ENCODE results near the gene VSIG10L. TPM values are rescaled to one million over a fixed set of nuclear protein-coding genes. Genes with fewer than 3 reads are reported as not detected.

VSIG10L gene
- total RNA-seq, 4 donors from 2014 or later, result 0.60 to 2.2 (median 1.8) TPM

- Histone ChIP-seq H3K9me3 (no peaks in the 10 kb centered on the region), H3K27ac (peak overlapping the region; percentile 80 to 93 (median 84)), H3K36me3 (no peaks in the 10 kb centered on the region), H3K27me3 (no peaks in the 10 kb centered on the region), H3K4me3 (peak overlapping the region; percentile 44 to 77 (median 60)), H3K4me1 (peaks cover 0 to 18% (median 12%) of the 10 kb centered on the region in 4 donors)
- TF ChIP-seq POLR2AphosphoS5 (IDR thresholded peaks at IDR 0.05) (peak; percentile 69 to 80 (median 78)), EP300 (IDR thresholded peaks at IDR 0.05; ENCODE audit: low read depth) (no peak), CTCF (IDR thresholded peaks at IDR 0.05) (peak; percentile 15 to 45 (median 33))
- in situ Hi-C loops (cut with MboI; ENCODE audit: low pct_ligation_motif_present in 1 of 4, low pct_unique_long_range_greater_than_20kb in 1 of 4, low sequenced_read_pairs in 3 of 4), result loop anchor here in 2 of 4 donors (10.0 to 25.0 kb wide), 2 partner anchors 85 to 97 kb away; no protein-coding TSS in a partner anchor
- intact Hi-C loops (cut with DNase I; ENCODE audit: low total_unique reads), result loop anchor here (5.0 to 10.0 kb wide), 2 partner anchors 85 to 102 kb away; no protein-coding TSS in a partner anchor
- 0 to 1% methylated on average over 4 to 93 of the region's 107 CpGs for WGBS, 2 donors (ENCODE audit: low coverage in 1 of 2)
- DNase-seq, result peak; percentile 99
Measured at GRCh38 chr19:51339687-51340656, 2.0 kb downstream of the VSIG10L start.

GRCh38 chr19:51339313-51339686 is 2.6 kb downstream of the VSIG10L start:
- 0 to 2% methylated on average over 10 of the region's 10 CpGs for WGBS, 2 donors (ENCODE audit: low coverage in 1 of 2)
- peak overlapping the region; percentile 24 to 77 (median 50) for H3K4me3 ChIP-seq
- no peak for DNase-seq
- no peaks in the 10 kb centered on the region for H3K36me3 ChIP-seq
- peak overlapping the region; percentile 80 to 93 (median 84) for H3K27ac ChIP-seq
- TF ChIP-seq CTCF (IDR thresholded peaks at IDR 0.05), result no peak
- no peak for TF ChIP-seq POLR2AphosphoS5 (IDR thresholded peaks at IDR 0.05)
- no peak for TF ChIP-seq EP300 (IDR thresholded peaks at IDR 0.05; ENCODE audit: low read depth)
- TF ChIP-seq POLR2A (IDR thresholded peaks at IDR 0.05), result no peak
- intact Hi-C loops (cut with DNase I; ENCODE audit: low total_unique reads), result loop anchor here (5.0 to 10.0 kb wide), 2 partner anchors 86 to 103 kb away; no protein-coding TSS in a partner anchor
- H3K4me1 ChIP-seq, result peaks cover 0 to 18% (median 12%) of the 10 kb centered on the region in 4 donors
- no peaks in the 10 kb centered on the region for H3K27me3 ChIP-seq
- in situ Hi-C loops (cut with MboI; ENCODE audit: low pct_ligation_motif_present in 1 of 4, low pct_unique_long_range_greater_than_20kb in 1 of 4, low sequenced_read_pairs in 3 of 4), result loop anchor here in 2 of 4 donors (10.0 to 25.0 kb wide), 2 partner anchors 86 to 98 kb away; no protein-coding TSS in a partner anchor
- no peaks in the 10 kb centered on the region for H3K9me3 ChIP-seq

GRCh38 chr19:51338563-51339312 is 3.2 kb downstream of the VSIG10L start:
- WGBS, 2 donors (ENCODE audit: low coverage in 1 of 2), result 4 to 7% methylated on average over 14 to 29 of the region's 43 CpGs
- no peaks in the 10 kb centered on the region for H3K27me3 ChIP-seq
- in situ Hi-C loops (cut with MboI; ENCODE audit: low pct_ligation_motif_present in 1 of 4, low pct_unique_long_range_greater_than_20kb in 1 of 4, low sequenced_read_pairs in 3 of 4), result loop anchor here in 2 of 4 donors (10.0 to 25.0 kb wide), 2 partner anchors 86 to 99 kb away; no protein-coding TSS in a partner anchor
- H3K27ac ChIP-seq, result peak overlapping the region; percentile 80 to 93 (median 84)
- peak; percentile 90 to 96 (median 92) for TF ChIP-seq CTCF (IDR thresholded peaks at IDR 0.05)
- no peak for TF ChIP-seq EP300 (IDR thresholded peaks at IDR 0.05; ENCODE audit: low read depth)
- peak; percentile 90 for DNase-seq
- no peaks in the 10 kb centered on the region for H3K9me3 ChIP-seq
- peak overlapping the region; percentile 24 to 77 (median 50) for H3K4me3 ChIP-seq
- H3K36me3 ChIP-seq, result no peaks in the 10 kb centered on the region
- peaks cover 0 to 18% (median 12%) of the 10 kb centered on the region in 4 donors for H3K4me1 ChIP-seq
- intact Hi-C loops (cut with DNase I; ENCODE audit: low total_unique reads), result loop anchor here (5.0 to 10.0 kb wide), 2 partner anchors 86 to 104 kb away; no protein-coding TSS in a partner anchor

Data from transverse colon (tissue), 4 donors.